ENCODE measurements around the gene UAP1. TPM values are rescaled to one million over a fixed set of nuclear protein-coding genes. Genes with fewer than 3 reads are reported as not detected.
A peak's percentile ranks its signal among the peaks of the same experiment; 100 is the strongest.
"Not testable (repeated sequence)": the region's sequence is repeated elsewhere in the genome, so short reads cannot be mapped to it uniquely, and the experiment has no call there.

Gene UAP1
- total and polyA plus RNA-seq, 8 donors, result 38.7 to 53.8 (median 46.6) TPM

- no peak for TF ChIP-seq CTCF (IDR thresholded peaks at IDR 0.05)
- intact Hi-C loops (cut with DNase I), result no loop called here
- no peak for ATAC-seq
- Histone ChIP-seq H3K9me3 (no peaks in the 10 kb centered on the region), H3K27ac (no peak overlapping the region), H3K4me1 (peaks cover 1 to 2% (median 2%) of the 10 kb centered on the region in 3 donors), H3K36me3 (peaks cover 0 to 41% (median 6%) of the 10 kb centered on the region in 3 donors), H3K27me3 (no peaks in the 10 kb centered on the region), H3K4me3 (no peak overlapping the region)
- no peak for DNase-seq
- FAIRE-seq, result no peak
- 78 to 80% methylated on average over 4 of the region's 4 CpGs for WGBS, 2 donors
These were observed 16.7 kb downstream of the UAP1 start for GRCh38 chr1:162578071-162578700.

GRCh38 chr1:162578936-162579335, 17.4 kb downstream of the UAP1 start:
- Histone ChIP-seq H3K36me3 (peaks cover 0 to 49% (median 6%) of the 10 kb centered on the region in 3 donors), H3K4me3 (no peak overlapping the region), H3K27ac (no peak overlapping the region), H3K9me3 (no peaks in the 10 kb centered on the region), H3K4me1 (no peaks in the 10 kb centered on the region), H3K27me3 (no peaks in the 10 kb centered on the region)
- FAIRE-seq (no peak), ATAC-seq (no peak), DNase-seq (no peak)
- no peak for TF ChIP-seq CTCF (IDR thresholded peaks at IDR 0.05)
- 81 to 89% methylated on average over 1 of the region's 1 CpG for WGBS, 2 donors
- intact Hi-C loops (cut with DNase I), result no loop called here

- no peak overlapping the region for H3K4me3 ChIP-seq
- H3K36me3 ChIP-seq, result peaks cover 0 to 54% (median 6%) of the 10 kb centered on the region in 3 donors
- DNase-seq, result no peak
- H3K4me1 ChIP-seq, result peaks cover 0 to 5% (median 0%) of the 10 kb centered on the region in 3 donors
- H3K9me3 ChIP-seq, result no peaks in the 10 kb centered on the region
- no peaks in the 10 kb centered on the region for H3K27me3 ChIP-seq
- no peak for ATAC-seq
- no peak for TF ChIP-seq CTCF (IDR thresholded peaks at IDR 0.05)
- intact Hi-C loops (cut with DNase I), result no loop called here
- H3K27ac ChIP-seq, result no peak overlapping the region
- no peak for FAIRE-seq
These were observed 18.8 kb downstream of the UAP1 start for GRCh38 chr1:162580308-162580707.

- H3K9me3 ChIP-seq; H3K27me3 ChIP-seq; intact Hi-C loops (cut with DNase I); FAIRE-seq; DNase-seq; ATAC-seq; H3K4me3 ChIP-seq; H3K27ac ChIP-seq: not testable (repeated sequence)
- H3K4me1 ChIP-seq, result peaks cover 5 to 25% (median 9%) of the 10 kb centered on the region in 3 donors
- peaks cover 0 to 57% (median 6%) of the 10 kb centered on the region in 3 donors for H3K36me3 ChIP-seq
- 96 to 98% methylated on average over 5 to 6 of the region's 6 CpGs for WGBS, 2 donors
These were observed 21.4 kb downstream of the UAP1 start for GRCh38 chr1:162582901-162583300.

- 52 to 58% methylated on average over 4 of the region's 4 CpGs for WGBS, 2 donors
- intact Hi-C loops (cut with DNase I), result not testable (repeated sequence)
These were observed 23.6 kb downstream of the UAP1 start for GRCh38 chr1:162585101-162585500.

GRCh38 chr1:162587347-162587746, 25.8 kb downstream of the UAP1 start:
- no peaks in the 10 kb centered on the region for H3K9me3 ChIP-seq
- intact Hi-C loops (cut with DNase I), result no loop called here
- WGBS, 2 donors, result 9 to 18% methylated on average over 6 of the region's 6 CpGs
- DNase-seq (peak in 3 of 6 donors; percentile 48 to 57 (median 48)), ATAC-seq (peak; percentile 70 to 85 (median 81)), FAIRE-seq (no peak)
- no peak for TF ChIP-seq CTCF (IDR thresholded peaks at IDR 0.05)
- H3K27me3 ChIP-seq, result no peaks in the 10 kb centered on the region
- no peak overlapping the region for H3K4me3 ChIP-seq
- H3K36me3 ChIP-seq, result peaks cover 0 to 61% (median 6%) of the 10 kb centered on the region in 3 donors
- peak overlapping the region in 1 of 4 donors; percentile 39 for H3K27ac ChIP-seq
- H3K4me1 ChIP-seq, result peaks cover 5 to 25% (median 9%) of the 10 kb centered on the region in 3 donors

More at GRCh38 chr1:162585101-162585500, 23.6 kb downstream of the UAP1 start:
- not testable (repeated sequence) for H3K27me3 ChIP-seq, H3K27ac ChIP-seq, H3K4me3 ChIP-seq, H3K9me3 ChIP-seq, FAIRE-seq
- peak in 4 of 6 donors; percentile 43 to 61 (median 58) for DNase-seq
- ATAC-seq, result peak; percentile 51 to 69 (median 65)
- peaks cover 0 to 59% (median 6%) of the 10 kb centered on the region in 3 donors for H3K36me3 ChIP-seq
- peaks cover 5 to 25% (median 9%) of the 10 kb centered on the region in 3 donors for H3K4me1 ChIP-seq
